Right atrium auricular region (tissue), 2 donors: ENCODE results near the gene TXNDC17. TPM values are rescaled to one million over a fixed set of nuclear protein-coding genes. Genes with fewer than 3 reads are reported as not detected.

Experiments
- DNase-seq: peaks from one replicate; pipeline ENCODE4 v3.0.0-alpha.2; 2019; ENCODE audit warnings: low spot score
- H3K27ac ChIP-seq, 2 donors: fragments of 200-600 bp; sonication (generic); 1 replicate in 1 of 2; 2 replicates in 1 of 2; pipeline ENCODE4 v1.5.1; 2016 to 2019
- H3K27me3 ChIP-seq, 2 donors: fragments of 200-600 bp; sonication (generic); one replicate each; pipeline versions ENCODE4 v1.5.1 to v1.6.0; 2017 to 2019
- H3K36me3 ChIP-seq: fragments of 200-600 bp; sonication (generic); one replicate; pipeline ENCODE4 v1.5.1; 2016
- H3K4me1 ChIP-seq, 2 donors: fragments of 200-600 bp; sonication (generic); one replicate each; pipeline versions ENCODE4 v1.5.1 to v1.6.0; 2017 to 2019
- H3K4me3 ChIP-seq, 2 donors: fragments of 200-600 bp; sonication (generic); 1 replicate in 1 of 2; 2 replicates in 1 of 2; pipeline ENCODE4 v1.5.1; 2017 to 2019; ENCODE audit warnings: mild to moderate bottlenecking in 1 of 2, moderate library complexity in 1 of 2
- H3K9me3 ChIP-seq, 2 donors: fragments of 200-600 bp; sonication (generic); one replicate each; pipeline ENCODE4 v1.5.1; 2019
- total RNA-seq, 2 donors: library from RNA; depleted of rRNA; stranded (reverse); fragments of >200 nt; gene quantifications; one replicate each; pipeline ENCODE4 v1.1.0, GENCODE V29; 2016
- TF ChIP-seq, protein P1 (sequence below), 2 donors: fragments of 200-600 bp; sonication (generic); IDR thresholded peaks; one replicate each; pipeline ENCODE4 v1.5.1; 2019; ENCODE audit warnings: antibody characterized with exemption in 2 of 2

TXNDC17 gene
- total RNA-seq, 2 donors from 2014 or later: 98.0 to 155 TPM

DNA sequence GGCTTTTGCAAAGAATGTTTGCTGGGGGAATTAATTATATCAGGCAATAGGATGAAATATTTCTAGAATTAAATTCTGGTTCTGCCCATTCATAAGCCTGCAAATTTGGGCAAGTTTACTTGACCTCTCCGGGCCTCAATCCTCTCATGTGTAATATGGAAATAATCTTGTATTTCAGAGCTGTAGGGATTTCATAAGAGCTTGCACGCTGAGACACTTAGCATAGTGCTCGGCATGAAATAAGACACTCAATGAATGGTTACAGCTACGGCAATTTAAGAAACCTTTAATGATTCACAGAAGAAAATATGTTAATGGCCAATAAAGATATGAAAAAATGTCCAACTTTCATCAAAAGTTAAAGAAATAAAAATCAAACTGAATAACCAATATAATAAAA, 43.9 kb upstream of the TXNDC17 start:
- TF ChIP-seq, protein P1, sequence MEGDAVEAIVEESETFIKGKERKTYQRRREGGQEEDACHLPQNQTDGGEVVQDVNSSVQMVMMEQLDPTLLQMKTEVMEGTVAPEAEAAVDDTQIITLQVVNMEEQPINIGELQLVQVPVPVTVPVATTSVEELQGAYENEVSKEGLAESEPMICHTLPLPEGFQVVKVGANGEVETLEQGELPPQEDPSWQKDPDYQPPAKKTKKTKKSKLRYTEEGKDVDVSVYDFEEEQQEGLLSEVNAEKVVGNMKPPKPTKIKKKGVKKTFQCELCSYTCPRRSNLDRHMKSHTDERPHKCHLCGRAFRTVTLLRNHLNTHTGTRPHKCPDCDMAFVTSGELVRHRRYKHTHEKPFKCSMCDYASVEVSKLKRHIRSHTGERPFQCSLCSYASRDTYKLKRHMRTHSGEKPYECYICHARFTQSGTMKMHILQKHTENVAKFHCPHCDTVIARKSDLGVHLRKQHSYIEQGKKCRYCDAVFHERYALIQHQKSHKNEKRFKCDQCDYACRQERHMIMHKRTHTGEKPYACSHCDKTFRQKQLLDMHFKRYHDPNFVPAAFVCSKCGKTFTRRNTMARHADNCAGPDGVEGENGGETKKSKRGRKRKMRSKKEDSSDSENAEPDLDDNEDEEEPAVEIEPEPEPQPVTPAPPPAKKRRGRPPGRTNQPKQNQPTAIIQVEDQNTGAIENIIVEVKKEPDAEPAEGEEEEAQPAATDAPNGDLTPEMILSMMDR (IDR thresholded peaks at IDR 0.05): no peak
- no peak overlapping the region for H3K4me3 ChIP-seq
- peaks cover 0 to 5% of the 10 kb centered on the region in 2 donors for H3K4me1 ChIP-seq
- peaks cover 69% of the 10 kb centered on the region for H3K36me3 ChIP-seq
- no peak for DNase-seq
- no peak overlapping the region for H3K27ac ChIP-seq
- no peaks in the 10 kb centered on the region for H3K27me3 ChIP-seq
- H3K9me3 ChIP-seq: no peaks in the 10 kb centered on the region

DNA sequence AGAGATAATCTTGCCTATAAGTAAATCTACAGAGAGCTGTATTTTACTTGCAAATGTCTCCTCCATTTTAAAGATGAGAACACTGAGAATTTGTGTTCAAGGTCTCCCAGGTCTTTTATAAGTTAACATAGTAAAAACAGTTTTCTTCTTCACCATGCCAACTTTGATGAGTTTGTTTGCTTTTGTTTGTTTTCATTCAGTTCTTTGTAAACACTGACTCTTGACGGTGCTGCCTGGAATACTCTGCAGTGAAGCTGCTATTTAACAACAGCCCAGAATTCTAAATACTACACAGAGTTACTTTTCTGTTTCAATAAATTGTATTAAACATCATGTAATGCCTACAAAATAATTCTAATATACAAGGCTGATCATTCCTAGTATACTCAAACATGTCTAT, 43.1 kb upstream of the TXNDC17 start:
- no peak for DNase-seq
- H3K27ac ChIP-seq: no peak overlapping the region
- peaks cover 63% of the 10 kb centered on the region for H3K36me3 ChIP-seq
- H3K4me1 ChIP-seq: peaks cover 0 to 5% of the 10 kb centered on the region in 2 donors
- H3K9me3 ChIP-seq: no peaks in the 10 kb centered on the region
- no peak overlapping the region for H3K4me3 ChIP-seq
- TF ChIP-seq, protein P1 (IDR thresholded peaks at IDR 0.05): no peak
- no peaks in the 10 kb centered on the region for H3K27me3 ChIP-seq

DNA sequence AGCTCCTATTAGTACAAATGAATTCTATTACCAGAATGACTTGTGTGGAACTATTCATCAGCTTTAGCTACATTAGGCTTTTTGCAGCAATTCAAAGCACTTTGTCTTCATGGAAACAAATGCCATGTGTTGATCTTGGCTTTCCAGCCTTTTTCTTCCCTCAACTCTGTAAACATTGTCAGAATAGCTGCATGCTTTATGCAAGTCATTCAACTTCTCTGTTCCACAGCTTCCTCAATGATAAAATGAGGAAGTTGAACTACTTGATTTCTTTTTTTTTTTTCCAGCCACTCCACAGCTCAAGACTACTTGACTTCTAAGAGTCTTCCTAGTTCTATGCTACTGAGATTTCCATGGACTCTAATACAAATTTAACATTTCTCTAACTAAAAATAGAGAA, 41.5 kb upstream of the TXNDC17 start:
- H3K4me3 ChIP-seq: no peak overlapping the region
- H3K9me3 ChIP-seq: no peaks in the 10 kb centered on the region
- H3K27me3 ChIP-seq: no peaks in the 10 kb centered on the region
- peaks cover 0 to 5% of the 10 kb centered on the region in 2 donors for H3K4me1 ChIP-seq
- TF ChIP-seq, protein P1 (IDR thresholded peaks at IDR 0.05): no peak
- H3K27ac ChIP-seq: no peak overlapping the region
- no peak for DNase-seq
- peaks cover 53% of the 10 kb centered on the region for H3K36me3 ChIP-seq

DNA sequence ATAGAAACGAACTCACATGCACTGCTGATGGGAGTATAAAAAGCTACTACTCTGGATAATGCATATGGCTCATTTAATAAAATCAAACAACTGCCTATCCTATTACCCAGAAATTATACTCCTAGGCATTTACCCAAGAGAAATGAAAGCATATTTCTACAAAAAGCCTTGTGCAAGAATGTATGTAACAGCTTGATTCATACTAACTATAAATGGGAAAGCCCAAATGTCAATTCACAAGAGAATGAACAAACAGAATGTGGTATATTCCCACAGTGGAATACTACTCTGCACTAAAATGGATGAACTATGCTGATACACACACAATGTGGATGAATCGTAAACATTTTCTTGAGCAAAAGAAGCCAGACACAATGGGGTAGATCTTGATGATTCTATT, 38.7 kb upstream of the TXNDC17 start:
- no peak for DNase-seq
- H3K9me3 ChIP-seq: no peaks in the 10 kb centered on the region
- no peak overlapping the region for H3K27ac ChIP-seq
- H3K4me3 ChIP-seq: no peak overlapping the region
- H3K36me3 ChIP-seq: peaks cover 46% of the 10 kb centered on the region
- H3K27me3 ChIP-seq: no peaks in the 10 kb centered on the region
- peaks cover 0 to 5% of the 10 kb centered on the region in 2 donors for H3K4me1 ChIP-seq
- TF ChIP-seq, protein P1 (IDR thresholded peaks at IDR 0.05): no peak

DNA sequence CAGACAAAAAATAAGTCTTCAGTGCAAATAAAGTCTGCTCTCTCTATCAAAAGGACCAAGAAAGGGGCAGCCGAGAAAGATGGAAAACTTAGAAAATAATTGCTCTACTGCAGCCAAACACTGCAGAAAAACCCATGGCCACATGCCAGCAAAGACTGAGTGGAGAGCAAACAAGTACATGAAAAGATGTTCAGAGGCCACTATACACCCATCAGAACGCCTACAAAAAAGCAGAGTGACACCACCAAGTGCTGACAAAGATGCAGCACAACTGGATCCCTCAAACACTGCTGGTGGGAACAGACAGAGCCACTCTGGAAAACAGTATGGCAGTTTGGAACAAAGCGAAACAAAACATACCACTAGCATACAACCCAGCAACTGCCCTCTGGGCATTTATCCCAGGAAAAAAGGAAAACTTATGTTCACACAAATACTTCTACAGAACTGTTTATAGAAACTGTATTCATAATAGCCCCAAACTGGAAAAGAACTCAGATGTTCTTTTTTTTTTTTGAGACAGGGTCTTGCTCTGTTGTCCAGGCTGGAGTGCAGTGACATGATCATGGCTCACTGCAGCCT, 37.0 kb upstream of the TXNDC17 start:
- TF ChIP-seq, protein P1 (IDR thresholded peaks at IDR 0.05): no peak
- H3K27me3 ChIP-seq: no peaks in the 10 kb centered on the region
- H3K4me1 ChIP-seq: no peaks in the 10 kb centered on the region
- H3K36me3 ChIP-seq: peaks cover 53% of the 10 kb centered on the region
- H3K27ac ChIP-seq: no peak overlapping the region
- no peaks in the 10 kb centered on the region for H3K9me3 ChIP-seq
- no peak for DNase-seq
- no peak overlapping the region for H3K4me3 ChIP-seq

DNA sequence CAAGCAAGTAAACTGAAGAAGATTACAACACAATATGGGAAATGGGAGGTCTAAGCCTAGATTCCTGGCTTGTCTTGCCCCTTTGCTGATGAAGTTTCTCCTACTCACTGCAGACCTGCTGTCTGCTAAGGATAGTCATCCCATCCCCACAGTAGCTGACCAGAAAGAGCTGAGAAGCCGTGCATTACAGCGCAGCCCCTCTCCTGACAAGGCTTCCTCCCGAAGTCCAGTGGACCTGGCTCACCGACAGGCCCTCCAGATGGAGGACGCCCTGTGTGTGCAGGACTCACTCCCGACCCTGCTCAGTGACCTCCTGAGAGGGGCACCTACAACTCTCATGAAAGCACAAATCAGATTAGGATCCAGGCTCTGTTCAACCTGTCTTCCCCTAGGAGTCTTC, 35.7 kb upstream of the TXNDC17 start:
- TF ChIP-seq, protein P1 (IDR thresholded peaks at IDR 0.05): no peak
- Histone ChIP-seq H3K4me1 (no peaks in the 10 kb centered on the region), H3K27ac (no peak overlapping the region), H3K27me3 (no peaks in the 10 kb centered on the region), H3K4me3 (no peak overlapping the region), H3K9me3 (no peaks in the 10 kb centered on the region), H3K36me3 (peaks cover 53% of the 10 kb centered on the region)
- DNase-seq: no peak
